ENCODE results near the gene NKG7. TPM values are rescaled to one million over a fixed set of nuclear protein-coding genes. Genes with fewer than 3 reads are reported as not detected.

NKG7 gene
- total and polyA plus RNA-seq, 2 experiments from 2014 or later, result not detected

DNA sequence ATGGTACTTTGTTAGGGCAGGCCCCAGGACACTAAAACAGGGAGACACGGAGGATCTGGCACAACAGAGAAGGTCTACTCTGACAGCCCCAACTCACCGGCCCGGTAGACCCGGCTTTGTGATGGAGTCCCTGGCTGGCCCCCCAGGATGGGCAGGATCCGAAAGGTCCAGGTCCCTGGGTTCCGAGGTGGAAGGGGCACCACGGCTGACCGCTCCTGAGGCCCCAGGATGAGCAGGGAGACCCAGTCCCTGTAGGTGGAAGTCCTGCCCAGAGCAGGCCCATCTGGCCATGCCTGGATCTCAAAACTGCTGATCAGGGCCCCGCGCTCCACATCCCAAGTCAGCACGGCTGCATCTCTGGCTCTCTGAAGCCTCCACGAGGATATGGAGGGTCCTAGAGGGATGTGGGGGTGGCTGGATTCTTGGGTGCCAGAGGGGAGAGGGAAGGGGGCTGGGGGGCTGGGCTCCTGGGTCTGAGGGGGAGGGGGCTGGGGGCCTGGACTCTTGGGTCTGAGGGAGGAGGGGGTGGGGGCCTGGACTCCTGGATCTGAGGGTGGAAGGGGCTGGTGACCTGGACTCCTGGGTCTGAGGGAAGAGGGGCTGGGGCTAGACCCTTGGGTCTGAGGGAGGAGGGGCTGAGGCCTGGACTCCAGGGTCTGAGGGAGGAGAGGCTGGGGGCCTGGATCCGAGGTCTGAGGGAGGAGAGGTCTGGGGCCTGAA lies 35.2 kb downstream of the NKG7 start:
- no peak overlapping the region for H3K4me3 ChIP-seq
- no peak overlapping the region for H3K27ac Mint-ChIP-seq
- H3K4me1 ChIP-seq (ENCODE audit: insufficient read depth), result peaks cover 15% of the 10 kb centered on the region
- peaks cover 16% of the 10 kb centered on the region for H3K27me3 ChIP-seq (ENCODE audit: insufficient read depth)
- H3K9me2 ChIP-seq (ENCODE audit: insufficient read depth), result 0 out of 2 replicates have a peak, but pooled peaks cover 3% of the 10 kb centered on the region
- H3F3A ChIP-seq (replicated peaks; ENCODE audit: low read depth), result no peaks in the 10 kb centered on the region
- no peaks in the 10 kb centered on the region for H3K36me3 ChIP-seq (ENCODE audit: insufficient read depth)
- peaks cover 19% of the 10 kb centered on the region for H3K4me1 Mint-ChIP-seq
- H3K9me3 Mint-ChIP-seq, result no peaks in the 10 kb centered on the region; the same call in 2 of the 3 replicates
- H3K4me2 ChIP-seq, result no peak overlapping the region
- H3K79me2 ChIP-seq (replicated peaks; ENCODE audit: insufficient read depth), result no peaks in the 10 kb centered on the region
- no peak overlapping the region for H2AFZ ChIP-seq
- H3K36me3 Mint-ChIP-seq (ENCODE audit: low read depth), result peaks cover 21% of the 10 kb centered on the region
- H3K4me3 Mint-ChIP-seq, result no peak overlapping the region
- no peak for ATAC-seq
- no peak for TF ChIP-seq JUNB (IDR thresholded peaks at IDR 0.05; ENCODE audit: unreplicated experiment)
- no peak for TF ChIP-seq ZNF331 (CRISPR knock-in tag; IDR thresholded peaks at IDR 0.05; ENCODE audit: low read depth)
- TF ChIP-seq ZNF114 (CRISPR knock-in tag; IDR thresholded peaks at IDR 0.05), result no peak
- TF ChIP-seq, protein P1, sequence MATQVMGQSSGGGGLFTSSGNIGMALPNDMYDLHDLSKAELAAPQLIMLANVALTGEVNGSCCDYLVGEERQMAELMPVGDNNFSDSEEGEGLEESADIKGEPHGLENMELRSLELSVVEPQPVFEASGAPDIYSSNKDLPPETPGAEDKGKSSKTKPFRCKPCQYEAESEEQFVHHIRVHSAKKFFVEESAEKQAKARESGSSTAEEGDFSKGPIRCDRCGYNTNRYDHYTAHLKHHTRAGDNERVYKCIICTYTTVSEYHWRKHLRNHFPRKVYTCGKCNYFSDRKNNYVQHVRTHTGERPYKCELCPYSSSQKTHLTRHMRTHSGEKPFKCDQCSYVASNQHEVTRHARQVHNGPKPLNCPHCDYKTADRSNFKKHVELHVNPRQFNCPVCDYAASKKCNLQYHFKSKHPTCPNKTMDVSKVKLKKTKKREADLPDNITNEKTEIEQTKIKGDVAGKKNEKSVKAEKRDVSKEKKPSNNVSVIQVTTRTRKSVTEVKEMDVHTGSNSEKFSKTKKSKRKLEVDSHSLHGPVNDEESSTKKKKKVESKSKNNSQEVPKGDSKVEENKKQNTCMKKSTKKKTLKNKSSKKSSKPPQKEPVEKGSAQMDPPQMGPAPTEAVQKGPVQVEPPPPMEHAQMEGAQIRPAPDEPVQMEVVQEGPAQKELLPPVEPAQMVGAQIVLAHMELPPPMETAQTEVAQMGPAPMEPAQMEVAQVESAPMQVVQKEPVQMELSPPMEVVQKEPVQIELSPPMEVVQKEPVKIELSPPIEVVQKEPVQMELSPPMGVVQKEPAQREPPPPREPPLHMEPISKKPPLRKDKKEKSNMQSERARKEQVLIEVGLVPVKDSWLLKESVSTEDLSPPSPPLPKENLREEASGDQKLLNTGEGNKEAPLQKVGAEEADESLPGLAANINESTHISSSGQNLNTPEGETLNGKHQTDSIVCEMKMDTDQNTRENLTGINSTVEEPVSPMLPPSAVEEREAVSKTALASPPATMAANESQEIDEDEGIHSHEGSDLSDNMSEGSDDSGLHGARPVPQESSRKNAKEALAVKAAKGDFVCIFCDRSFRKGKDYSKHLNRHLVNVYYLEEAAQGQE (IDR thresholded peaks at IDR 0.05; ENCODE audit: unreplicated experiment), result no peak
- no peak for TF ChIP-seq POLR2AphosphoS5 (IDR thresholded peaks at IDR 0.05; ENCODE audit: low read depth)
- TF ChIP-seq, protein P2, sequence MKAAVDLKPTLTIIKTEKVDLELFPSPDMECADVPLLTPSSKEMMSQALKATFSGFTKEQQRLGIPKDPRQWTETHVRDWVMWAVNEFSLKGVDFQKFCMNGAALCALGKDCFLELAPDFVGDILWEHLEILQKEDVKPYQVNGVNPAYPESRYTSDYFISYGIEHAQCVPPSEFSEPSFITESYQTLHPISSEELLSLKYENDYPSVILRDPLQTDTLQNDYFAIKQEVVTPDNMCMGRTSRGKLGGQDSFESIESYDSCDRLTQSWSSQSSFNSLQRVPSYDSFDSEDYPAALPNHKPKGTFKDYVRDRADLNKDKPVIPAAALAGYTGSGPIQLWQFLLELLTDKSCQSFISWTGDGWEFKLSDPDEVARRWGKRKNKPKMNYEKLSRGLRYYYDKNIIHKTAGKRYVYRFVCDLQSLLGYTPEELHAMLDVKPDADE (IDR thresholded peaks at IDR 0.05), result no peak
- no peak for TF ChIP-seq EZH2phosphoT487 (IDR thresholded peaks at IDR 0.05; ENCODE audit: unreplicated experiment)
- TF ChIP-seq EZH2 (IDR thresholded peaks at IDR 0.05; ENCODE audit: low read depth, unreplicated experiment), result no peak
- TF ChIP-seq, protein P3, sequence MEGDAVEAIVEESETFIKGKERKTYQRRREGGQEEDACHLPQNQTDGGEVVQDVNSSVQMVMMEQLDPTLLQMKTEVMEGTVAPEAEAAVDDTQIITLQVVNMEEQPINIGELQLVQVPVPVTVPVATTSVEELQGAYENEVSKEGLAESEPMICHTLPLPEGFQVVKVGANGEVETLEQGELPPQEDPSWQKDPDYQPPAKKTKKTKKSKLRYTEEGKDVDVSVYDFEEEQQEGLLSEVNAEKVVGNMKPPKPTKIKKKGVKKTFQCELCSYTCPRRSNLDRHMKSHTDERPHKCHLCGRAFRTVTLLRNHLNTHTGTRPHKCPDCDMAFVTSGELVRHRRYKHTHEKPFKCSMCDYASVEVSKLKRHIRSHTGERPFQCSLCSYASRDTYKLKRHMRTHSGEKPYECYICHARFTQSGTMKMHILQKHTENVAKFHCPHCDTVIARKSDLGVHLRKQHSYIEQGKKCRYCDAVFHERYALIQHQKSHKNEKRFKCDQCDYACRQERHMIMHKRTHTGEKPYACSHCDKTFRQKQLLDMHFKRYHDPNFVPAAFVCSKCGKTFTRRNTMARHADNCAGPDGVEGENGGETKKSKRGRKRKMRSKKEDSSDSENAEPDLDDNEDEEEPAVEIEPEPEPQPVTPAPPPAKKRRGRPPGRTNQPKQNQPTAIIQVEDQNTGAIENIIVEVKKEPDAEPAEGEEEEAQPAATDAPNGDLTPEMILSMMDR (conservative IDR thresholded peaks at IDR 0.05; ENCODE audit: low read depth in 2 of 2), result no peak
- TF ChIP-seq STAT1 (IDR thresholded peaks at IDR 0.05; ENCODE audit: unreplicated experiment), result no peak
- TF ChIP-seq NANOG (IDR thresholded peaks at IDR 0.05; ENCODE audit: borderline replicate concordance), result no peak
- TF ChIP-seq CREB1 (CRISPR knock-in tag; IDR thresholded peaks at IDR 0.05; ENCODE audit: low read depth), result no peak
- TF ChIP-seq, protein P4, sequence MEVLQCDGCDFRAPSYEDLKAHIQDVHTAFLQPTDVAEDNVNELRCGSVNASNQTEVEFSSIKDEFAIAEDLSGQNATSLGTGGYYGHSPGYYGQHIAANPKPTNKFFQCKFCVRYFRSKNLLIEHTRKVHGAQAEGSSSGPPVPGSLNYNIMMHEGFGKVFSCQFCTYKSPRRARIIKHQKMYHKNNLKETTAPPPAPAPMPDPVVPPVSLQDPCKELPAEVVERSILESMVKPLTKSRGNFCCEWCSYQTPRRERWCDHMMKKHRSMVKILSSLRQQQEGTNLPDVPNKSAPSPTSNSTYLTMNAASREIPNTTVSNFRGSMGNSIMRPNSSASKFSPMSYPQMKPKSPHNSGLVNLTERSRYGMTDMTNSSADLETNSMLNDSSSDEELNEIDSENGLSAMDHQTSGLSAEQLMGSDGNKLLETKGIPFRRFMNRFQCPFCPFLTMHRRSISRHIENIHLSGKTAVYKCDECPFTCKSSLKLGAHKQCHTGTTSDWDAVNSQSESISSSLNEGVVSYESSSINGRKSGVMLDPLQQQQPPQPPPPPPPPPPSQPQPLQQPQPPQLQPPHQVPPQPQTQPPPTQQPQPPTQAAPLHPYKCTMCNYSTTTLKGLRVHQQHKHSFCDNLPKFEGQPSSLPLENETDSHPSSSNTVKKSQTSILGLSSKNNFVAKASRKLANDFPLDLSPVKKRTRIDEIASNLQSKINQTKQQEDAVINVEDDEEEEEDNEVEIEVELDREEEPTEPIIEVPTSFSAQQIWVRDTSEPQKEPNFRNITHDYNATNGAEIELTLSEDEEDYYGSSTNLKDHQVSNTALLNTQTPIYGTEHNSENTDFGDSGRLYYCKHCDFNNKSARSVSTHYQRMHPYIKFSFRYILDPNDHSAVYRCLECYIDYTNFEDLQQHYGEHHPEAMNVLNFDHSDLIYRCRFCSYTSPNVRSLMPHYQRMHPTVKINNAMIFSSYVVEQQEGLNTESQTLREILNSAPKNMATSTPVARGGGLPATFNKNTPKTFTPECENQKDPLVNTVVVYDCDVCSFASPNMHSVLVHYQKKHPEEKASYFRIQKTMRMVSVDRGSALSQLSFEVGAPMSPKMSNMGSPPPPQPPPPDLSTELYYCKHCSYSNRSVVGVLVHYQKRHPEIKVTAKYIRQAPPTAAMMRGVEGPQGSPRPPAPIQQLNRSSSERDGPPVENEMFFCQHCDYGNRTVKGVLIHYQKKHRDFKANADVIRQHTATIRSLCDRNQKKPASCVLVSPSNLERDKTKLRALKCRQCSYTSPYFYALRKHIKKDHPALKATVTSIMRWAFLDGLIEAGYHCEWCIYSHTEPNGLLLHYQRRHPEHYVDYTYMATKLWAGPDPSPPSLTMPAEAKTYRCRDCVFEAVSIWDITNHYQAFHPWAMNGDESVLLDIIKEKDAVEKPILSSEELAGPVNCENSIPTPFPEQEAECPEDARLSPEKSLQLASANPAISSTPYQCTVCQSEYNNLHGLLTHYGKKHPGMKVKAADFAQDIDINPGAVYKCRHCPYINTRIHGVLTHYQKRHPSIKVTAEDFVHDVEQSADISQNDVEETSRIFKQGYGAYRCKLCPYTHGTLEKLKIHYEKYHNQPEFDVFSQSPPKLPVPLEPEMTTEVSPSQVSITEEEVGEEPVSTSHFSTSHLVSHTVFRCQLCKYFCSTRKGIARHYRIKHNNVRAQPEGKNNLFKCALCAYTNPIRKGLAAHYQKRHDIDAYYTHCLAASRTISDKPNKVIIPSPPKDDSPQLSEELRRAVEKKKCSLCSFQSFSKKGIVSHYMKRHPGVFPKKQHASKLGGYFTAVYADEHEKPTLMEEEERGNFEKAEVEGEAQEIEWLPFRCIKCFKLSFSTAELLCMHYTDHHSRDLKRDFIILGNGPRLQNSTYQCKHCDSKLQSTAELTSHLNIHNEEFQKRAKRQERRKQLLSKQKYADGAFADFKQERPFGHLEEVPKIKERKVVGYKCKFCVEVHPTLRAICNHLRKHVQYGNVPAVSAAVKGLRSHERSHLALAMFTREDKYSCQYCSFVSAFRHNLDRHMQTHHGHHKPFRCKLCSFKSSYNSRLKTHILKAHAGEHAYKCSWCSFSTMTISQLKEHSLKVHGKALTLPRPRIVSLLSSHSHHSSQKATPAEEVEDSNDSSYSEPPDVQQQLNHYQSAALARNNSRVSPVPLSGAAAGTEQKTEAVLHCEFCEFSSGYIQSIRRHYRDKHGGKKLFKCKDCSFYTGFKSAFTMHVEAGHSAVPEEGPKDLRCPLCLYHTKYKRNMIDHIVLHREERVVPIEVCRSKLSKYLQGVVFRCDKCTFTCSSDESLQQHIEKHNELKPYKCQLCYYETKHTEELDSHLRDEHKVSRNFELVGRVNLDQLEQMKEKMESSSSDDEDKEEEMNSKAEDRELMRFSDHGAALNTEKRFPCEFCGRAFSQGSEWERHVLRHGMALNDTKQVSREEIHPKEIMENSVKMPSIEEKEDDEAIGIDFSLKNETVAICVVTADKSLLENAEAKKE (CRISPR knock-in tag; IDR thresholded peaks at IDR 0.05), result no peak
- DNase-seq (ENCODE audit: low spot score), result no peak
- no peaks in the 10 kb centered on the region for H4K20me1 ChIP-seq (replicated peaks; ENCODE audit: insufficient read depth)
- H3K27me3 Mint-ChIP-seq (ENCODE audit: insufficient read depth, low read depth, poor library complexity), result peaks cover 24% of the 10 kb centered on the region
- no peak overlapping the region for H3K27ac ChIP-seq (ENCODE audit: low read depth)
